ENCODE measurements around the gene VPREB1. TPM values are rescaled to one million over a fixed set of nuclear protein-coding genes. Genes with fewer than 3 reads are reported as not detected.

VPREB1 gene
- polyA plus RNA-seq (2012; ENCODE audit: low read depth, missing spikeins), result not detected

GRCh38 chr22:22244316-22245250 lies at the start of gene VPREB1:
Gene VPREB1 (plus strand): TSS chr22:22244786. CDS start chr22:22244814, 28 bp downstream.
- DNase-seq (ENCODE audit: insufficient read length, low spot score) (no peak), FAIRE-seq (no peak)
- TF ChIP-seq SPI1 (IDR thresholded peaks at IDR 0.05; ENCODE audit: low read depth, low read length) (no peak), PAX5 (IDR thresholded peaks at IDR 0.05; ENCODE audit: insufficient read depth, low read length, severe bottlenecking) (no peak)

- FAIRE-seq (no peak), DNase-seq (ENCODE audit: insufficient read length, low spot score) (no peak)
- TF ChIP-seq SPI1 (IDR thresholded peaks at IDR 0.05; ENCODE audit: low read depth, low read length), result no peak
- no peak for TF ChIP-seq PAX5 (IDR thresholded peaks at IDR 0.05; ENCODE audit: insufficient read depth, low read length, severe bottlenecking)
- TF ChIP-seq TAF1 (IDR thresholded peaks at IDR 0.05; ENCODE audit: low read depth, low read length), result no peak
- no peak for TF ChIP-seq POLR2AphosphoS5 (IDR thresholded peaks at IDR 0.05; ENCODE audit: low read depth, low read length)
- no peak for TF ChIP-seq POLR2A (IDR thresholded peaks at IDR 0.05; ENCODE audit: low read depth, low read length)
- no peak for TF ChIP-seq POU2F2 (IDR thresholded peaks at IDR 0.05; ENCODE audit: low read depth, low read length)
Measured at GRCh38 chr22:22194931-22195264, 49.7 kb upstream of the VPREB1 start.

- FAIRE-seq (peak; percentile 98), DNase-seq (ENCODE audit: insufficient read length, low spot score) (no peak)
- TF ChIP-seq POLR2A (IDR thresholded peaks at IDR 0.05; ENCODE audit: low read depth, low read length), result no peak
- TF ChIP-seq TAF1 (IDR thresholded peaks at IDR 0.05; ENCODE audit: low read depth, low read length), result no peak
- TF ChIP-seq POLR2AphosphoS5 (IDR thresholded peaks at IDR 0.05; ENCODE audit: low read depth, low read length), result no peak
- no peak for TF ChIP-seq SPI1 (IDR thresholded peaks at IDR 0.05; ENCODE audit: low read depth, low read length)
- no peak for TF ChIP-seq POU2F2 (IDR thresholded peaks at IDR 0.05; ENCODE audit: low read depth, low read length)
- TF ChIP-seq PAX5 (IDR thresholded peaks at IDR 0.05; ENCODE audit: insufficient read depth, low read length, severe bottlenecking), result no peak
Measured at GRCh38 chr22:22195265-22196017, 49.1 kb upstream of the VPREB1 start.

- FAIRE-seq (peak; percentile 96), DNase-seq (ENCODE audit: insufficient read length, low spot score) (no peak)
- peak; percentile 95 for TF ChIP-seq SPI1 (IDR thresholded peaks at IDR 0.05; ENCODE audit: low read depth, low read length)
- no peak for TF ChIP-seq POLR2AphosphoS5 (IDR thresholded peaks at IDR 0.05; ENCODE audit: low read depth, low read length)
Measured at GRCh38 chr22:22196018-22196533, 48.5 kb upstream of the VPREB1 start.

GRCh38 chr22:22196833-22197477 lies 47.6 kb upstream of the VPREB1 start:
- no peak for TF ChIP-seq TAF1 (IDR thresholded peaks at IDR 0.05; ENCODE audit: low read depth, low read length)
- no peak for TF ChIP-seq POLR2A (IDR thresholded peaks at IDR 0.05; ENCODE audit: low read depth, low read length)
- TF ChIP-seq POLR2AphosphoS5 (IDR thresholded peaks at IDR 0.05; ENCODE audit: low read depth, low read length), result no peak
- no peak for DNase-seq (ENCODE audit: insufficient read length, low spot score)
- FAIRE-seq, result peak; percentile 23

- DNase-seq (ENCODE audit: insufficient read length, low spot score), result no peak
- FAIRE-seq, result no peak
Measured at GRCh38 chr22:22197993-22198402, 46.6 kb upstream of the VPREB1 start.

GRCh38 chr22:22198751-22199150 lies 45.8 kb upstream of the VPREB1 start:
- TF ChIP-seq TAF1 (IDR thresholded peaks at IDR 0.05; ENCODE audit: low read depth, low read length), result no peak
- TF ChIP-seq POU2F2 (IDR thresholded peaks at IDR 0.05; ENCODE audit: low read depth, low read length), result no peak
- no peak for TF ChIP-seq POLR2A (IDR thresholded peaks at IDR 0.05; ENCODE audit: low read depth, low read length)
- no peak for TF ChIP-seq PAX5 (IDR thresholded peaks at IDR 0.05; ENCODE audit: insufficient read depth, low read length, severe bottlenecking)
- TF ChIP-seq POLR2AphosphoS5 (IDR thresholded peaks at IDR 0.05; ENCODE audit: low read depth, low read length), result no peak
- no peak for TF ChIP-seq SPI1 (IDR thresholded peaks at IDR 0.05; ENCODE audit: low read depth, low read length)
- FAIRE-seq (no peak), DNase-seq (ENCODE audit: insufficient read length, low spot score) (no peak)

More at GRCh38 chr22:22197993-22198402, 46.6 kb upstream of the VPREB1 start:
- TF ChIP-seq SPI1 (IDR thresholded peaks at IDR 0.05; ENCODE audit: low read depth, low read length) (no peak), PAX5 (IDR thresholded peaks at IDR 0.05; ENCODE audit: insufficient read depth, low read length, severe bottlenecking) (no peak), TAF1 (IDR thresholded peaks at IDR 0.05; ENCODE audit: low read depth, low read length) (no peak), POLR2AphosphoS5 (IDR thresholded peaks at IDR 0.05; ENCODE audit: low read depth, low read length) (no peak), POU2F2 (IDR thresholded peaks at IDR 0.05; ENCODE audit: low read depth, low read length) (no peak)

- FAIRE-seq, result no peak
- no peak for DNase-seq (ENCODE audit: insufficient read length, low spot score)
- TF ChIP-seq PAX5 (IDR thresholded peaks at IDR 0.05; ENCODE audit: insufficient read depth, low read length, severe bottlenecking) (no peak), POU2F2 (IDR thresholded peaks at IDR 0.05; ENCODE audit: low read depth, low read length) (no peak), SPI1 (IDR thresholded peaks at IDR 0.05; ENCODE audit: low read depth, low read length) (no peak), POLR2AphosphoS5 (IDR thresholded peaks at IDR 0.05; ENCODE audit: low read depth, low read length) (no peak), POLR2A (IDR thresholded peaks at IDR 0.05; ENCODE audit: low read depth, low read length) (no peak), TAF1 (IDR thresholded peaks at IDR 0.05; ENCODE audit: low read depth, low read length) (no peak)
Measured at GRCh38 chr22:22199634-22200033, 45.0 kb upstream of the VPREB1 start.

- FAIRE-seq (no peak), DNase-seq (ENCODE audit: insufficient read length, low spot score) (no peak)
- no peak for TF ChIP-seq POLR2A (IDR thresholded peaks at IDR 0.05; ENCODE audit: low read depth, low read length)
- no peak for TF ChIP-seq POU2F2 (IDR thresholded peaks at IDR 0.05; ENCODE audit: low read depth, low read length)
- no peak for TF ChIP-seq SPI1 (IDR thresholded peaks at IDR 0.05; ENCODE audit: low read depth, low read length)
- no peak for TF ChIP-seq PAX5 (IDR thresholded peaks at IDR 0.05; ENCODE audit: insufficient read depth, low read length, severe bottlenecking)
- TF ChIP-seq TAF1 (IDR thresholded peaks at IDR 0.05; ENCODE audit: low read depth, low read length), result no peak
- no peak for TF ChIP-seq POLR2AphosphoS5 (IDR thresholded peaks at IDR 0.05; ENCODE audit: low read depth, low read length)
Measured at GRCh38 chr22:22200569-22201184, 43.9 kb upstream of the VPREB1 start.

All from GM12891 (cell line).